Measurements from ENCODE around the gene SFRP5.

The SFRP5 gene

DNA sequence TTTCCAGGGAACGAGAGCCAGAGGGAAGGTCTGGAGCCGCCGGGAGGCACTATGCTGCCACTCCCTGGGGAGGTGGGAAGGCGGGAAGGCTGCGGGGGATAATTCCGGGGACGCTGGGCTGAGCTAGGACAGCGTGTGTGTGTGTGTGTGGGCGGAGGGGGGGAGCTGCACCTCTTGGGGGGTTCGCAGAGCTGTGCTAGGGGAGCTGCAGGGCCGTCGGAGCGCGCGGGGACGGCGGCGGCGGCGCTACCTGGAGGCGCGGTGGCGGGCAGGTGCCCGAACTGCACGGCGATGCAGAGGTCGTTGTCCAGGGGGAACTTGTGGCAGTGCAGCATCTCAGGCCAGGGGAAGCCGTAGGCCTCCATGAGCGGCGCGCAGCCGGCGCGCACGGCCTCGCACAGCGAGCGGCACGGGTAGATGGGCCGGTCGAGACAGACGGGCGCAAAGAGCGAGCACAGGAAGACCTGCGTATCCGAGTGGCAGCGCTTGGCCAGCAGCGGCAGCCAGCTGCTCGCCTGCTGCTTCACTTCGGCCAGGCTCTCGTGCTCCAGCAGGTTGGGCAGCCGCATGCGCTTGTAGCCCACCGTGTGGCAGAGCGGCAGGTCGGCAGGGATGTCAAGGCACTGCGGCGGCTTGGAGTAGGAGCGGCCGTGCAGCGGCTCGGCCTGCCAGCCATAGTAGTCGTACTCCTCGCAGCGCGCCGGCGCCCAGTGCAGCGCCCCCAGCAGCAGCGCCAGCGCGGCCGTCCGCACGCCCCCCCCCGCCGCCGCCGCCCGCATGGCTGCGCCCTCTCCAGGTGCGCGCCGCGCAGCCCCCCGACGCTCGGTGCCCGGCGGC, 526 bp downstream of the SFRP5 start:
- H3K4me1 Mint-ChIP-seq = peaks cover 12% of the 10 kb centered on the region
- no peaks in the 10 kb centered on the region for H3K36me3 Mint-ChIP-seq (ENCODE audit: low read depth)
- peak overlapping the region; percentile 77 for H3K4me3 Mint-ChIP-seq
- H3K27me3 Mint-ChIP-seq (ENCODE audit: low read depth, poor library complexity) = peaks cover 80% of the 10 kb centered on the region
- no peak overlapping the region for H3K27ac Mint-ChIP-seq
- TF ChIP-seq CTCF (IDR thresholded peaks at IDR 0.05) = no peak
- peak; percentile 57 for DNase-seq
- H3K9me3 Mint-ChIP-seq = no peaks in the 10 kb centered on the region

DNA sequence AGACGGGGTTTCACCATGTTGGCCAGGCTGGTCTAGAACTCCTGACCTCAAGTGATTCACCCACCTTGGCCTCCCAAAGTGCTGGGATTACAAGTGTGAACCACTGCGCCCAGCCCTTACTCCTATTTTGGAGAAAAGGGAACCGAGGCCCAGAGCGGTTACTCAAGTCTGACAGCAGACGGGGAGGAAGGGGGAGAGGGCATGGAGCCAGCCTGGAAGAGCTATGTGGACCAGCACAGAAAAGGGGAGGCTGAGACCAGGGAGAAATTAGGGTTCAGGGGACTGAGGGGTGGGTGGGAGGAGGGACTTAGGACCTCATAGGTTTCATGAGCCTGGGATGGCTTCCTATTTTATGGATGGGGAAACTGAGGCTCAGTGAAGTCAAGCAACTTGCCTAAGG, 1.5 kb downstream of the SFRP5 start:
- peaks cover 76% of the 10 kb centered on the region for H3K27me3 Mint-ChIP-seq (ENCODE audit: low read depth, poor library complexity)
- DNase-seq = no peak
- no peaks in the 10 kb centered on the region for H3K9me3 Mint-ChIP-seq
- TF ChIP-seq CTCF (IDR thresholded peaks at IDR 0.05) = no peak
- no peaks in the 10 kb centered on the region for H3K36me3 Mint-ChIP-seq (ENCODE audit: low read depth)
- H3K4me3 Mint-ChIP-seq = peak overlapping the region; percentile 77
- peaks cover 12% of the 10 kb centered on the region for H3K4me1 Mint-ChIP-seq
- no peak overlapping the region for H3K27ac Mint-ChIP-seq

- no peak overlapping the region for H3K4me3 Mint-ChIP-seq
- TF ChIP-seq CTCF (IDR thresholded peaks at IDR 0.05) = no peak
- H3K4me1 Mint-ChIP-seq = peaks cover 22% of the 10 kb centered on the region
- no peak for DNase-seq
- peaks cover 60% of the 10 kb centered on the region for H3K27me3 Mint-ChIP-seq (ENCODE audit: low read depth, poor library complexity)
- no peaks in the 10 kb centered on the region for H3K9me3 Mint-ChIP-seq
- H3K27ac Mint-ChIP-seq = no peak overlapping the region
- no peaks in the 10 kb centered on the region for H3K36me3 Mint-ChIP-seq (ENCODE audit: low read depth)
These were observed 3.2 kb downstream of the SFRP5 start for GRCh38 chr10:97768322-97769315.

DNA sequence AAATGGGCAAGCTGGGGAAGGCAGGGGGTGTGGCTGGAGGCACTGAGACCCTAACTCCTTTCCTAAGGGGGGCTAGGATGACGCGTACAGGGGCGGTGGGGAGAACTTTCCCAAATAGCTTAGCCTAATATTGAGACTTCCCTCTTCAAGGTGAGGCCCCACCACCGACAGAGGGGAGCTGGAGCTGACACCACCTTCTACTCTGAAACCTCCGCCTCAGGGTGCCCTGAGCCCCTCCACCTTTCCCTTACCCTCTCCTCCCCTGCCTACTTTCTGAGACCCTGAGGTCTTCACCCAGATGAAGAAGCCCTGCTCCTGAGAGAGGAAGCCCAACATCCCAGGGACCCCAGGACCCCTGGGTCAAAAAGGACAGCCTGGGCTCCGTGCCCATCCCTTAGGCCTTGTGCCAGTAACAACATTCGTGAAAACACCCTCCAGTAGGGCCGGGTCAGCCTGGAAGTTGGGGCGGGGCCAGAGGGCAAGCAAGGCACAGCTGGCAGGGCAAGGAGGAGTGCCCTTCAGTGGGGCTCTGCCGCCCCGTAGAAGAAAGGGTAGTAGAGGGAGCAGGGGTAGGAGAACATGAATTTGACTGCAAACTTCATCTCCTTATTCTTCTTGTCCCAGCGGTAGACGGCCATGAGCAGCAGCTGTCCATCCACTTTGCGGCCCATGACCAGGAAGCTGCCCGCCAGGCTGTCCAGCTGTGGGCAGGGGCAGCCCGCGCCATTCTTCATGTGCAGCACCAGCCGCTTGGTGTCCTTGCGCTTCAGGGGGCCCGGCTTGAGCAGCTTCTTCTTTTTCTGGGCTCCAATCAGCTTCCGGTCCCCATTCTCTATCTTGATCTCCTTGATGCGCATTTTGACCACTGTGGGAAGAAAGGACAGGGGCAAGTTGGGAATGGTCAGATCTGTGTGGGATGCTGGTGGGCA, 4.5 kb downstream of the SFRP5 start:
- H3K36me3 Mint-ChIP-seq (ENCODE audit: low read depth) = no peaks in the 10 kb centered on the region
- no peak overlapping the region for H3K27ac Mint-ChIP-seq
- no peak overlapping the region for H3K4me3 Mint-ChIP-seq
- no peak for DNase-seq
- H3K9me3 Mint-ChIP-seq = no peaks in the 10 kb centered on the region
- peaks cover 20% of the 10 kb centered on the region for H3K4me1 Mint-ChIP-seq
- TF ChIP-seq CTCF (IDR thresholded peaks at IDR 0.05) = no peak
- H3K27me3 Mint-ChIP-seq (ENCODE audit: low read depth, poor library complexity) = peaks cover 52% of the 10 kb centered on the region

DNA sequence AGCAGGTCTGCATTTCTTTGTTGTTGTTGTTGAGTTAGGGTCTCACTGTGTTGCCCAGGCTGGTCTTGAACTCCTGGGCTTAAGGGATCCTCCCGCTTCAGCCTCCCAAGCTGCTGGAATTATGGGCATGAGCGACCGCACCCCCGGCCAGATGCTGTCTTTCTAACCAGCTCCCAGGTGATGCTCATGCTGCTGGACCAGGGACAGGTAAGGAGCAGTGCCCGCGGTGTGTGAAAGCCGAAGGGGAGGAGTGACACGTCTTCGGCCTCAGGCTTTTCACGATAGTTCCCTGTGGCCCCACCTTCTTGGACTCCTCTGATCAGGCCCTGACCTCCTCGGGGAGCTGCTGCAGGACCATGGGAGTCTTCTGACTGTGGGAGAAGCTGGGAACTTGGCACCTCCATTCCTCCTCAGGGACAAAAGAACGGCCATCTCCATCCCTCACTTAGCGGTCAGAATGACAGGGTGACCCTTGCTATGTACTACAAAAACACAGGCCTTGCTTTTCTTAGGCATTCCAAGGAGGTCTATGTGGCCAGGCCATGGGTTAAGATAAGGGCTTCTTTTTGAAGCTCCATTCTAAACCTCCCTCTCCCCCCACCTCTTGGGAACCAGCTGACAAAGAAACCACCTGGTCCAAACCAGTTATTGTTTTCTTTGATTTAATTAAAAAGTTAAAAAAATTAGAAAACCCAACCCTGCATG, 5.5 kb downstream of the SFRP5 start:
- H3K27ac Mint-ChIP-seq = no peak overlapping the region
- no peak overlapping the region for H3K4me3 Mint-ChIP-seq
- H3K9me3 Mint-ChIP-seq = no peaks in the 10 kb centered on the region
- H3K4me1 Mint-ChIP-seq = peaks cover 16% of the 10 kb centered on the region
- no peak for DNase-seq
- peaks cover 44% of the 10 kb centered on the region for H3K27me3 Mint-ChIP-seq (ENCODE audit: low read depth, poor library complexity)
- peaks cover 5% of the 10 kb centered on the region for H3K36me3 Mint-ChIP-seq (ENCODE audit: low read depth)
- TF ChIP-seq CTCF (IDR thresholded peaks at IDR 0.05) = no peak

Measured in nephron progenitor cell (in vitro differentiated cells).